Body of pancreas (tissue), 4 donors: Measurements from ENCODE around the gene HDAC11.

Experiments
- CTCF ChIP-seq, 7 experiments: fragments of 450-650 bp in 4 of 7; fragments of 200-600 bp in 3 of 7; sonication (generic) in 3 of 7; IDR thresholded peaks; one replicate each; pipeline ENCODE4 v1.5.1; 2016 to 2019; ENCODE audit warnings: antibody characterized with exemption in 7 of 7
- POLR2A ChIP-seq, 3 donors: fragments of 450-650 bp; IDR thresholded peaks; one replicate each; pipeline ENCODE4 v1.6.1; 2016; ENCODE audit warnings: antibody characterized with exemption in 3 of 3, mild to moderate bottlenecking in 2 of 3

GRCh38 chr3:13460341-13460736 is 19.8 kb upstream of the HDAC11 start:
- TF ChIP-seq CTCF (IDR thresholded peaks at IDR 0.05) (no peak), POLR2A (IDR thresholded peaks at IDR 0.05) (no peak)
